Mucosa of gallbladder (tissue), 1 donor: ENCODE measurements around the gene ROR2. TPM values are rescaled to one million over a fixed set of nuclear protein-coding genes. Genes with fewer than 3 reads are reported as not detected.
"Not testable (repeated sequence)": the region's sequence is repeated elsewhere in the genome, so short reads cannot be mapped to it uniquely, and the experiment has no call there.

Experiments
- DNase-seq: peaks from one replicate; pipeline ENCODE4 v3.0.0-alpha.2; 2020; ENCODE audit warnings: low spot score
- total RNA-seq: library from RNA; stranded (reverse); gene quantifications from one replicate; pipeline ENCODE4 v1.2.1, GENCODE V29; 2021
- donor health status: DM: no; HTN: no; CAD: no.

The ROR2 gene
- total RNA-seq, 1 donor from 2014 or later: 21.5 TPM

- DNase-seq: no peak
These were observed 372.4 kb downstream of the ROR2 start for GRCh38 chr9:91577633-91578061.

- DNase-seq: no peak
These were observed 377.2 kb downstream of the ROR2 start for GRCh38 chr9:91572811-91573210.

GRCh38 chr9:91572044-91572443, 378.0 kb downstream of the ROR2 start:
- DNase-seq: peak; percentile 12

- DNase-seq: no peak
These were observed 379.0 kb downstream of the ROR2 start for GRCh38 chr9:91571036-91571435.

- no peak for DNase-seq
These were observed 382.3 kb downstream of the ROR2 start for GRCh38 chr9:91567642-91568274.

GRCh38 chr9:91564081-91564670, 385.9 kb downstream of the ROR2 start:
- no peak for DNase-seq

GRCh38 chr9:91562416-91562815, 387.6 kb downstream of the ROR2 start:
- DNase-seq: no peak

GRCh38 chr9:91560301-91560700, 389.7 kb downstream of the ROR2 start:
- DNase-seq: no peak

GRCh38 chr9:91558879-91559278, 391.1 kb downstream of the ROR2 start:
- no peak for DNase-seq

- no peak for DNase-seq
These were observed 391.6 kb downstream of the ROR2 start for GRCh38 chr9:91558395-91558794.

- DNase-seq: no peak
These were observed 392.7 kb downstream of the ROR2 start for GRCh38 chr9:91557327-91557726.

GRCh38 chr9:91555132-91555531, 394.9 kb downstream of the ROR2 start:
- DNase-seq: no peak

- no peak for DNase-seq
These were observed 400.9 kb downstream of the ROR2 start for GRCh38 chr9:91549177-91549576.

GRCh38 chr9:91547081-91547480, 402.9 kb downstream of the ROR2 start:
- DNase-seq: no peak

- no peak for DNase-seq
These were observed 403.5 kb downstream of the ROR2 start for GRCh38 chr9:91546574-91546973.

GRCh38 chr9:91541734-91542133, 408.3 kb downstream of the ROR2 start:
- DNase-seq: no peak

- DNase-seq: not testable (repeated sequence)
These were observed 409.5 kb downstream of the ROR2 start for GRCh38 chr9:91540506-91540905.

GRCh38 chr9:91536211-91536691, 413.8 kb downstream of the ROR2 start:
- DNase-seq: no peak

- DNase-seq: no peak
These were observed 415.7 kb downstream of the ROR2 start for GRCh38 chr9:91534374-91534773.

GRCh38 chr9:91533382-91533781, 416.6 kb downstream of the ROR2 start:
- DNase-seq: no peak

GRCh38 chr9:91532325-91532724, 417.7 kb downstream of the ROR2 start:
- DNase-seq: no peak

- no peak for DNase-seq
These were observed 419.2 kb downstream of the ROR2 start for GRCh38 chr9:91530829-91531228.

GRCh38 chr9:91522481-91522880, 427.5 kb downstream of the ROR2 start:
- DNase-seq: no peak
